Measurements from ENCODE around the gene SLC8A2.

GRCh38 chr19:47503130-47503825 is 31.6 kb upstream of the SLC8A2 start:
- TF ChIP-seq CTCF (IDR thresholded peaks at IDR 0.05; ENCODE audit: low read depth, low read length, poor library complexity, severe bottlenecking) (no peak), EZH2phosphoT487 (IDR thresholded peaks at IDR 0.05; ENCODE audit: borderline replicate concordance, low read length) (no peak)
